ENCODE results near the gene KLHL13. TPM values are rescaled to one million over a fixed set of nuclear protein-coding genes. Genes with fewer than 3 reads are reported as not detected.
"Not testable (repeated sequence)": the region's sequence is repeated elsewhere in the genome, so short reads cannot be mapped to it uniquely, and the experiment has no call there.

Gene KLHL13
- polyA plus RNA-seq, 1 donor (not counting 4 experiments of a cell fraction or from before 2014, with no cell fraction given), result 4.9 TPM

DNA sequence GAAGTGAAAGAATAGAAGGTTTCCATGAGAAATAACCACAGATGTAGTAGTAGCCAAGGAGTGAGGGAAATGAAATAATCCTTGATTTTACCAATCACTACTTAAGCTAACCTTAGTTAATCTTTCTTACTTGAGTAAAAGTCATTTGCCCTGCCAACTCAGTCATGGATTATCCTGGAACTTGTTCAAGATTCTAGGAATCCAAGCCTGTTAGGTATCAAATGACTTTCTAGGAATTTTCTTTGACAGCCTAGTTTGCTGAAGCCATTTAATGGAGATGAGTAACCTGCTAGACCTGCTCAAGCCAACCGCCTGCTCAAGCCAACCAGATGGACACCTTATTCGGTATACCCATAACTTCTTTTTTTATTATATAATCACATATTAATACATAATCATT is 180.5 kb downstream of the KLHL13 start:
- no peak overlapping the region for H3K27ac ChIP-seq (ENCODE audit: control insufficient read depth, insufficient read depth, low read length)
- FAIRE-seq (no peak), DNase-seq (ENCODE audit: low read depth, low spot score) (no peak)
- no peak overlapping the region for H3K4me3 ChIP-seq (ENCODE audit: control insufficient read depth in 2 of 3, extremely low read depth in 1 of 3, insufficient read depth in 2 of 3, low read depth in 1 of 3, low read length in 3 of 3)
- H3K4me2 ChIP-seq (ENCODE audit: control insufficient read depth, extremely low read depth, insufficient read depth, low read depth, low read length), result no peak overlapping the region
- no peak overlapping the region for H2AFZ ChIP-seq (ENCODE audit: control insufficient read depth, low read length)
- no peaks in the 10 kb centered on the region for H3K27me3 ChIP-seq (ENCODE audit: control insufficient read depth, extremely low read depth, insufficient read depth, low read length)
- H4K20me1 ChIP-seq (ENCODE audit: control insufficient read depth, extremely low read depth, insufficient read depth, low read length), result no peaks in the 10 kb centered on the region
- no peaks in the 10 kb centered on the region for H3K9me1 ChIP-seq (ENCODE audit: control insufficient read depth, extremely low read depth, insufficient read depth, low read length)
- H3K9me3 ChIP-seq (ENCODE audit: control insufficient read depth, low read depth, low read length), result no peaks in the 10 kb centered on the region
- H3K79me2 ChIP-seq (ENCODE audit: control insufficient read depth, insufficient read depth, low read length), result no peaks in the 10 kb centered on the region
- no peak overlapping the region for H3K9ac ChIP-seq (ENCODE audit: control insufficient read depth, extremely low read depth, insufficient read depth, low read length)
- TF ChIP-seq, protein P1, sequence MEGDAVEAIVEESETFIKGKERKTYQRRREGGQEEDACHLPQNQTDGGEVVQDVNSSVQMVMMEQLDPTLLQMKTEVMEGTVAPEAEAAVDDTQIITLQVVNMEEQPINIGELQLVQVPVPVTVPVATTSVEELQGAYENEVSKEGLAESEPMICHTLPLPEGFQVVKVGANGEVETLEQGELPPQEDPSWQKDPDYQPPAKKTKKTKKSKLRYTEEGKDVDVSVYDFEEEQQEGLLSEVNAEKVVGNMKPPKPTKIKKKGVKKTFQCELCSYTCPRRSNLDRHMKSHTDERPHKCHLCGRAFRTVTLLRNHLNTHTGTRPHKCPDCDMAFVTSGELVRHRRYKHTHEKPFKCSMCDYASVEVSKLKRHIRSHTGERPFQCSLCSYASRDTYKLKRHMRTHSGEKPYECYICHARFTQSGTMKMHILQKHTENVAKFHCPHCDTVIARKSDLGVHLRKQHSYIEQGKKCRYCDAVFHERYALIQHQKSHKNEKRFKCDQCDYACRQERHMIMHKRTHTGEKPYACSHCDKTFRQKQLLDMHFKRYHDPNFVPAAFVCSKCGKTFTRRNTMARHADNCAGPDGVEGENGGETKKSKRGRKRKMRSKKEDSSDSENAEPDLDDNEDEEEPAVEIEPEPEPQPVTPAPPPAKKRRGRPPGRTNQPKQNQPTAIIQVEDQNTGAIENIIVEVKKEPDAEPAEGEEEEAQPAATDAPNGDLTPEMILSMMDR (optimal IDR thresholded peaks at IDR 0.05 in 1 of 3, IDR thresholded peaks at IDR 0.05 in 1 of 3, conservative IDR thresholded peaks at IDR 0.05 in 1 of 3; ENCODE audit: extremely low read depth in 1 of 3, insufficient read depth in 2 of 3, low read length in 3 of 3), result no peak
- no peak for TF ChIP-seq EZH2 (IDR thresholded peaks at IDR 0.05; ENCODE audit: low read length)
- no peaks in the 10 kb centered on the region for H3K4me1 ChIP-seq (ENCODE audit: control insufficient read depth, extremely low read depth, insufficient read depth, low read length)
- dilution Hi-C loops (cut with MboI; ENCODE audit: extremely low pct_ligation_motif_present, low sequenced_read_pairs), result no loop called here
- H3K36me3 ChIP-seq (ENCODE audit: control insufficient read depth in 2 of 2, extremely low read depth in 1 of 2, insufficient read depth in 2 of 2, low read length in 2 of 2), result no peaks in the 10 kb centered on the region

DNA sequence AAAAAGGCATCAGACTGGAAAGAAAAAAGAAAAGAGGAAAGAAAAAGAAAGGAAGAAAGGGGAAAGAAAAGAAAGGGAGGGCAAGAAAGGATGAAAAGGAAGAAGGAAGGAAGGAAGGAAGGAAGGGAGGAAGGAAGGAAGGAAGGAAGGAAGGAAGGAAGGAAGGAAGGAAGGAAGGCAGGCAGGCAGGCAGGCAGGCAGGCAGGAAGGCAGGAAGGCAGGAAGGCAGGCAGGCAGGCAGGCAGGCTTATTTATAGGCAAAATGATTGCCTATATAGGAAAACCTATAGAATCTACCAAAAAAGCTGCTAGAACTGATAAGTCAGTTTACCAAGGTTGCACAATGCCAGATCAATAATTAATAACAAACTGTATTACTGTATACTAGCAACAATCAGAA is 186.5 kb downstream of the KLHL13 start:
- H3K27me3 ChIP-seq (ENCODE audit: control insufficient read depth, extremely low read depth, insufficient read depth, low read length); H3K9me1 ChIP-seq (ENCODE audit: control insufficient read depth, extremely low read depth, insufficient read depth, low read length); H3K9ac ChIP-seq (ENCODE audit: control insufficient read depth, extremely low read depth, insufficient read depth, low read length); DNase-seq (ENCODE audit: low read depth, low spot score); H3K9me3 ChIP-seq (ENCODE audit: control insufficient read depth, low read depth, low read length); H2AFZ ChIP-seq (ENCODE audit: control insufficient read depth, low read length); H3K36me3 ChIP-seq (ENCODE audit: control insufficient read depth in 2 of 2, extremely low read depth in 1 of 2, insufficient read depth in 2 of 2, low read length in 2 of 2); H3K79me2 ChIP-seq (ENCODE audit: control insufficient read depth, insufficient read depth, low read length); dilution Hi-C loops (cut with MboI; ENCODE audit: extremely low pct_ligation_motif_present, low sequenced_read_pairs); H4K20me1 ChIP-seq (ENCODE audit: control insufficient read depth, extremely low read depth, insufficient read depth, low read length); H3K27ac ChIP-seq (ENCODE audit: control insufficient read depth, insufficient read depth, low read length); H3K4me1 ChIP-seq (ENCODE audit: control insufficient read depth, extremely low read depth, insufficient read depth, low read length); H3K4me2 ChIP-seq (ENCODE audit: control insufficient read depth, extremely low read depth, insufficient read depth, low read depth, low read length); H3K4me3 ChIP-seq (ENCODE audit: control insufficient read depth in 2 of 3, extremely low read depth in 1 of 3, insufficient read depth in 2 of 3, low read depth in 1 of 3, low read length in 3 of 3); FAIRE-seq: not testable (repeated sequence)

DNA sequence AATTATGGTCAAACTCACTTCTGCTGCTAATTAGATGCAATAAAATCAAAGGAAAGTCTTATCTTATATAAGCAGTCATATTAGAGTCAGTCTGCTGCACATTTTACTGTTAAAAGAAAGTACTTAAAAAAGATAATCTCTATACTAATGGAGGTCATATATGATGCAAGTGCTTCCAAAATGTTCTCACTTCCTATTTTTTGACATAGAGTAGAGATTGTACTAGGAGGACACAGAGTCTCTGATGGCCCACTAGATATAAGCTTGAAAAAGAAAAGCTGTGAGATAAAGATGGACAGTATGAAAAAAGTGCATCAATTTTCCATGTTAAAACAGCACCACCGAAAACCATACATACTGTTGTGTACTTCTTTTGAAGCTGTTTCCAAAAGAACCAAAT is 196.9 kb downstream of the KLHL13 start:
- H3K27me3 ChIP-seq (ENCODE audit: control insufficient read depth, extremely low read depth, insufficient read depth, low read length), result no peaks in the 10 kb centered on the region
- TF ChIP-seq, protein P1 (optimal IDR thresholded peaks at IDR 0.05 in 1 of 3, IDR thresholded peaks at IDR 0.05 in 1 of 3, conservative IDR thresholded peaks at IDR 0.05 in 1 of 3; ENCODE audit: extremely low read depth in 1 of 3, insufficient read depth in 2 of 3, low read length in 3 of 3), result no peak
- TF ChIP-seq EZH2 (IDR thresholded peaks at IDR 0.05; ENCODE audit: low read length), result no peak
- no peaks in the 10 kb centered on the region for H3K79me2 ChIP-seq (ENCODE audit: control insufficient read depth, insufficient read depth, low read length)
- H3K4me1 ChIP-seq (ENCODE audit: control insufficient read depth, extremely low read depth, insufficient read depth, low read length), result no peaks in the 10 kb centered on the region
- no peak overlapping the region for H3K4me2 ChIP-seq (ENCODE audit: control insufficient read depth, extremely low read depth, insufficient read depth, low read depth, low read length)
- H3K36me3 ChIP-seq (ENCODE audit: control insufficient read depth in 2 of 2, extremely low read depth in 1 of 2, insufficient read depth in 2 of 2, low read length in 2 of 2), result no peaks in the 10 kb centered on the region
- no peaks in the 10 kb centered on the region for H3K9me1 ChIP-seq (ENCODE audit: control insufficient read depth, extremely low read depth, insufficient read depth, low read length)
- H3K4me3 ChIP-seq (ENCODE audit: control insufficient read depth in 2 of 3, extremely low read depth in 1 of 3, insufficient read depth in 2 of 3, low read depth in 1 of 3, low read length in 3 of 3), result no peak overlapping the region
- H3K9me3 ChIP-seq (ENCODE audit: control insufficient read depth, low read depth, low read length), result no peaks in the 10 kb centered on the region
- FAIRE-seq (no peak), DNase-seq (ENCODE audit: low read depth, low spot score) (no peak)
- H2AFZ ChIP-seq (ENCODE audit: control insufficient read depth, low read length), result no peak overlapping the region
- no peak overlapping the region for H3K9ac ChIP-seq (ENCODE audit: control insufficient read depth, extremely low read depth, insufficient read depth, low read length)
- dilution Hi-C loops (cut with MboI; ENCODE audit: extremely low pct_ligation_motif_present, low sequenced_read_pairs), result no loop called here
- H4K20me1 ChIP-seq (ENCODE audit: control insufficient read depth, extremely low read depth, insufficient read depth, low read length), result no peaks in the 10 kb centered on the region
- no peak overlapping the region for H3K27ac ChIP-seq (ENCODE audit: control insufficient read depth, insufficient read depth, low read length)
